ENCODE data around the gene KCND2. TPM values are rescaled to one million over a fixed set of nuclear protein-coding genes. Genes with fewer than 3 reads are reported as not detected.

Gene KCND2
- total RNA-seq, 4 donors from 2014 or later: 0.07 to 0.93 (median 0.30) TPM

DNA sequence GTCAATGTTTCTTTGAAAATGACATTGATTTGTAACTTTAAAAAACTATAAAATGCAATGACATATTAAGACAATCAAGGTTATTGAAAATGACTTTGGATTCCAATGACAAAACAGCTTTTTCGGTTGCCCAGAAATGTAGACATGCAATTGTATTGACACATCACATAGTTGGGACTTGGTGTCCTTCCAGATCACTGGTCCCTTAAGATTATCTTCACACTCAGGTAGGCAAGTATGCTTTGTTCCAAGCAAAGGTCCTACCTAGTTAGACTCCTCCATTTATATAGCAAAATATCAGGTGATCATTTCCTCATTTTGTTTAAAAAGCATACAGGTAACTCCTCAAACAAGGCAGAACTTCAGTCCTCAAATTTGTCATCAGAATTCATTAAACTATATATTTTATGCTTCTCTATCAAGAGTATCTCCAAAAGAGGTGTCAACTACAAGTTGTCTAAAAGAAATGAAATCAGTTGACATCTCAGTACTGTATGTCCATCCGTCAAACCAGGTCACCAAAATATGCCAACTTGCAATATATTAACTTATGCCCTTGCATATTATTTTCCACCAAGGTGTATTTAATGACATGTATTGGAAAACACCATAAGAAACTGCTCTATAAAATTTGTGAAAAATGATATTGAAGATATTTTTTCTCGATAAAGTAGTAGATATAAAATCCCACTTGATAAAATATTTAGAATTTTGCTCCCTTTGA lies 520.4 kb downstream of the KCND2 start:
- intact Hi-C loops (cut with DNase I; ENCODE audit: low total_unique reads) (loop anchor here (5.0 kb wide), 1 partner anchor 314 kb away; no protein-coding TSS in a partner anchor), in situ Hi-C loops (cut with MboI; ENCODE audit: low sequenced_read_pairs in 4 of 4) (no loop called here)
- Histone ChIP-seq H3K36me3 (no peaks in the 10 kb centered on the region), H3K9me3 (no peaks in the 10 kb centered on the region), H3K27ac (no peak overlapping the region), H3K4me1 (no peaks in the 10 kb centered on the region), H3K27me3 (no peaks in the 10 kb centered on the region), H3K4me3 (no peak overlapping the region)
- TF ChIP-seq, protein P1, sequence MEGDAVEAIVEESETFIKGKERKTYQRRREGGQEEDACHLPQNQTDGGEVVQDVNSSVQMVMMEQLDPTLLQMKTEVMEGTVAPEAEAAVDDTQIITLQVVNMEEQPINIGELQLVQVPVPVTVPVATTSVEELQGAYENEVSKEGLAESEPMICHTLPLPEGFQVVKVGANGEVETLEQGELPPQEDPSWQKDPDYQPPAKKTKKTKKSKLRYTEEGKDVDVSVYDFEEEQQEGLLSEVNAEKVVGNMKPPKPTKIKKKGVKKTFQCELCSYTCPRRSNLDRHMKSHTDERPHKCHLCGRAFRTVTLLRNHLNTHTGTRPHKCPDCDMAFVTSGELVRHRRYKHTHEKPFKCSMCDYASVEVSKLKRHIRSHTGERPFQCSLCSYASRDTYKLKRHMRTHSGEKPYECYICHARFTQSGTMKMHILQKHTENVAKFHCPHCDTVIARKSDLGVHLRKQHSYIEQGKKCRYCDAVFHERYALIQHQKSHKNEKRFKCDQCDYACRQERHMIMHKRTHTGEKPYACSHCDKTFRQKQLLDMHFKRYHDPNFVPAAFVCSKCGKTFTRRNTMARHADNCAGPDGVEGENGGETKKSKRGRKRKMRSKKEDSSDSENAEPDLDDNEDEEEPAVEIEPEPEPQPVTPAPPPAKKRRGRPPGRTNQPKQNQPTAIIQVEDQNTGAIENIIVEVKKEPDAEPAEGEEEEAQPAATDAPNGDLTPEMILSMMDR (IDR thresholded peaks at IDR 0.05 in 4 of 5, conservative IDR thresholded peaks at IDR 0.05 in 1 of 5): no peak
- TF ChIP-seq POLR2A (IDR thresholded peaks at IDR 0.05): no peak
- DNase-seq (no peak), ATAC-seq (no peak)

GRCh38 chr7:120794106-120794729 lies 521.2 kb downstream of the KCND2 start:
- TF ChIP-seq POLR2A (IDR thresholded peaks at IDR 0.05): no peak
- TF ChIP-seq, protein P1 (IDR thresholded peaks at IDR 0.05 in 4 of 5, conservative IDR thresholded peaks at IDR 0.05 in 1 of 5): no peak
- Histone ChIP-seq H3K27me3 (no peaks in the 10 kb centered on the region), H3K27ac (no peak overlapping the region), H3K4me3 (no peak overlapping the region), H3K36me3 (no peaks in the 10 kb centered on the region), H3K4me1 (no peaks in the 10 kb centered on the region), H3K9me3 (no peaks in the 10 kb centered on the region)
- ATAC-seq (no peak), DNase-seq (no peak)
- in situ Hi-C loops (cut with MboI; ENCODE audit: low sequenced_read_pairs in 4 of 4): no loop called here
- intact Hi-C loops (cut with DNase I; ENCODE audit: low total_unique reads): loop anchor here (5.0 kb wide), 1 partner anchor 313 kb away; no protein-coding TSS in a partner anchor

DNA sequence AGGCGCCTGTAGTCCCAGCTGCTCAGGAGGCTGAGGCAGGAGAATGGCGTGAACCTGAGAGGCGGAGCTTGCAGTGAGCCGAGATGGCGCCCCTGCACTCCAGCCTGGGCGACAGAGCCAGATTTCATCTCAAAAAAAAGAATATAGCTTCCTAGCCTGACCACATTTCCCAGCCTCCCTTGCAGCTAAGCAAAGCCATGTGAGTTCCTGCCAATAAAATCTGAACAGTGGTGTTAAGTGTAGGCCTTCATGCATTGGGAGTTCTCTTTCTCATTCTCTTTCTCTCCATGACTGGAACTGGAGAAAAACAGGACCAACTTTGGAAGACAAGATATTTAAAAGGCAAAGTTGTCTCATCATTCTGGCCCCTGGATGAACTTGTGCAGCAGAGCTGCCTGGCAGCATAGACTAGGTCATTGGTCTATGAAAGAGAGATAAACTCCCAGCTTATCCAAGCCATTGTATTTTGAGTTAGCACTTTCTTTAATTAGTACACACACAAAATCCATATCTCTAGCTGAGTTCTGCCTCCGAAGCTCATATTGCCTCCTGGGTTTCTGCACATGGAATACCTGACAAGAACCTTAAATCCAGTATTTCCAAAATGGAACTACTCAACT lies 524.2 kb downstream of the KCND2 start:
- H3K27ac ChIP-seq: no peak overlapping the region
- intact Hi-C loops (cut with DNase I; ENCODE audit: low total_unique reads) (no loop called here), in situ Hi-C loops (cut with MboI; ENCODE audit: low sequenced_read_pairs in 4 of 4) (no loop called here)
- H3K27me3 ChIP-seq: no peaks in the 10 kb centered on the region
- no peak overlapping the region for H3K4me3 ChIP-seq
- no peaks in the 10 kb centered on the region for H3K36me3 ChIP-seq
- DNase-seq (no peak), ATAC-seq (no peak)
- no peaks in the 10 kb centered on the region for H3K4me1 ChIP-seq
- H3K9me3 ChIP-seq: no peaks in the 10 kb centered on the region
- TF ChIP-seq, protein P1 (IDR thresholded peaks at IDR 0.05 in 4 of 5, conservative IDR thresholded peaks at IDR 0.05 in 1 of 5): no peak
- no peak for TF ChIP-seq POLR2A (IDR thresholded peaks at IDR 0.05)

- ATAC-seq (no peak), DNase-seq (no peak)
- Histone ChIP-seq H3K4me1 (no peaks in the 10 kb centered on the region), H3K27ac (no peak overlapping the region), H3K9me3 (no peaks in the 10 kb centered on the region), H3K4me3 (no peak overlapping the region), H3K36me3 (no peaks in the 10 kb centered on the region), H3K27me3 (no peaks in the 10 kb centered on the region)
- in situ Hi-C loops (cut with MboI; ENCODE audit: low sequenced_read_pairs in 4 of 4) (no loop called here), intact Hi-C loops (cut with DNase I; ENCODE audit: low total_unique reads) (no loop called here)
- TF ChIP-seq, protein P1 (IDR thresholded peaks at IDR 0.05 in 4 of 5, conservative IDR thresholded peaks at IDR 0.05 in 1 of 5): no peak
- TF ChIP-seq POLR2A (IDR thresholded peaks at IDR 0.05): no peak
These were observed 526.2 kb downstream of the KCND2 start for GRCh38 chr7:120799147-120799546.

Data from gastrocnemius medialis (tissue), 4 donors.